ENCODE results near the gene KANSL3. TPM values are rescaled to one million over a fixed set of nuclear protein-coding genes. Genes with fewer than 3 reads are reported as not detected.
A peak's percentile ranks its signal among the peaks of the same experiment; 100 is the strongest.

KANSL3 gene
- total and polyA plus RNA-seq, 2 donors (not counting 3 experiments of a cell fraction or from before 2014, with no cell fraction given) = 27.7 to 36.9 TPM

- Histone ChIP-seq H3K79me2 (ENCODE audit: control insufficient read depth, insufficient read depth, low read length) (peaks cover 8% of the 10 kb centered on the region), H3K27ac (ENCODE audit: insufficient read depth, low read depth, low read length) (no peak overlapping the region), H3K4me3 (replicated peaks in 1 of 3; ENCODE audit: insufficient read depth in 1 of 3, low read depth in 1 of 3, low read length in 3 of 3) (no peak overlapping the region), H3K36me3 (ENCODE audit: control insufficient read depth in 2 of 2, extremely low read depth in 1 of 2, insufficient read depth in 2 of 2, low read length in 2 of 2) (peaks cover 5 to 41% of the 10 kb centered on the region in 2 experiments), H3K4me1 (ENCODE audit: control insufficient read depth, extremely low read depth, insufficient read depth, low read length) (no peaks in the 10 kb centered on the region), H2AFZ (ENCODE audit: low read depth, low read length) (no peak overlapping the region), H3K4me2 (ENCODE audit: insufficient read depth, low read length) (no peak overlapping the region), H3K9me1 (replicated peaks; ENCODE audit: control insufficient read depth, extremely low read depth, insufficient read depth, low read length) (no peaks in the 10 kb centered on the region), H3K9ac (replicated peaks; ENCODE audit: extremely low read depth, insufficient read depth, low read length) (no peak overlapping the region), H3K9me3 (replicated peaks; ENCODE audit: control insufficient read depth, insufficient read depth, low read length) (no peaks in the 10 kb centered on the region), H3K27me3 (ENCODE audit: control insufficient read depth in 2 of 2, insufficient read depth in 2 of 2, low read length in 2 of 2) (no peaks in the 10 kb centered on the region), H4K20me1 (replicated peaks; ENCODE audit: control insufficient read depth, extremely low read depth, insufficient read depth, low read length) (no peaks in the 10 kb centered on the region)
- intact Hi-C loops (cut with micrococcal nuclease) = no loop called here
- TF ChIP-seq FOS (IDR thresholded peaks at IDR 0.05; ENCODE audit: borderline replicate concordance, insufficient read depth, low read length) = no peak
- no peak for TF ChIP-seq POLR2AphosphoS5 (IDR thresholded peaks at IDR 0.05; ENCODE audit: insufficient read depth, low read depth, low read length)
- no peak for TF ChIP-seq POLR2A (IDR thresholded peaks at IDR 0.05; ENCODE audit: low read depth, low read length)
- TF ChIP-seq CTCF (IDR thresholded peaks at IDR 0.05; ENCODE audit: extremely low read depth in 1 of 2, insufficient read depth in 1 of 2, low read depth in 1 of 2, low read length in 2 of 2) = peak; percentile 34
- no peak for TF ChIP-seq MYC (IDR thresholded peaks at IDR 0.05; ENCODE audit: low read depth, low read length)
- TF ChIP-seq EZH2 (IDR thresholded peaks at IDR 0.05; ENCODE audit: borderline replicate concordance, low read depth, low read length, severe bottlenecking) = no peak
- TF ChIP-seq JUN (IDR thresholded peaks at IDR 0.05; ENCODE audit: borderline replicate concordance, insufficient read depth, insufficient read length, low read depth) = no peak
- no peak for TF ChIP-seq GATA2 (IDR thresholded peaks at IDR 0.05; ENCODE audit: insufficient read depth, insufficient read length, low read depth, low read length)
- DNase-seq (ENCODE audit: low read depth, low spot score) = no peak
- dilution Hi-C loops (cut with MboI; ENCODE audit: extremely low pct_ligation_motif_present, low sequenced_read_pairs) = no loop called here
- ChIA-PET CTCF (interaction anchor here (0.6 to 11.6 kb wide), 4 partner anchors 11 to 43 kb away, joined by 3 to 130 read pairs (median 52); partner anchors contain the start of gene ARID5A), POLR2A (no interaction called here)
- no TSS peak for BruUV-seq (replicated peaks)
- FAIRE-seq = no peak
Observed at GRCh38 chr2:96549967-96550786, 87.9 kb downstream of the KANSL3 start.

All from endothelial cell of umbilical vein (primary cell).